OCI-LY1 (cell line): ENCODE measurements around the gene FNIP2.

Experiments used
- H2AFZ ChIP-seq: fragments of 200-600 bp; sonication (generic), shearing (Covaris generic); 2 replicates; pipeline ENCODE4 v1.6.0; 2014; ENCODE audit warnings: antibody characterized with exemption, mild to moderate bottlenecking, low read length
- H3F3A ChIP-seq: fragments of 200-600 bp; sonication (generic), shearing (Covaris generic); 2 replicates; pipeline ENCODE4 v1.6.0; 2014; ENCODE audit warnings: mild to moderate bottlenecking, antibody characterized with exemption, low read length, moderate library complexity; ENCODE audit not compliant: insufficient read depth
- H3K27ac ChIP-seq: fragments of 200-600 bp; sonication (generic); 2 replicates; pipeline ENCODE4 v1.5.1; 2014; ENCODE audit warnings: low read length, mixed run types, mild to moderate bottlenecking, low read depth; ENCODE audit not compliant: poor library complexity, severe bottlenecking
- H3K27me3 ChIP-seq: fragments of 200-600 bp; sonication (generic); 2 replicates; pipeline ENCODE4 v1.6.0; 2014; ENCODE audit warnings: antibody characterized with exemption, mild to moderate bottlenecking, low read length, moderate library complexity; ENCODE audit not compliant: insufficient read depth
- H3K36me3 ChIP-seq: fragments of 200-600 bp; sonication (generic); 2 replicates; pipeline ENCODE4 v1.6.1; 2014; ENCODE audit warnings: mild to moderate bottlenecking, antibody characterized with exemption, low read length, moderate library complexity, mixed read lengths; ENCODE audit not compliant: insufficient read depth
- H3K4me1 ChIP-seq: fragments of 200-600 bp; sonication (generic); 2 replicates; pipeline ENCODE4 v1.5.1; 2014; ENCODE audit warnings: mild to moderate bottlenecking, low read length, moderate library complexity; ENCODE audit not compliant: insufficient read depth, severe bottlenecking
- H3K4me2 ChIP-seq: fragments of 200-600 bp; sonication (generic), shearing (Covaris generic); 2 replicates; pipeline ENCODE4 v1.6.1; 2014; ENCODE audit warnings: low read length
- H3K4me3 ChIP-seq: fragments of 200-600 bp; sonication (generic); 2 replicates; pipeline ENCODE4 v1.5.1; 2014; ENCODE audit warnings: low read length, low read depth, mild to moderate bottlenecking, mixed read lengths; ENCODE audit not compliant: poor library complexity, severe bottlenecking
- H3K79me2 ChIP-seq: fragments of 200-600 bp; shearing (Covaris generic); 2 replicates; pipeline ENCODE4 v1.6.1; 2016; ENCODE audit warnings: mixed run types, low read length, mixed read lengths; ENCODE audit not compliant: insufficient read depth
- H3K9ac ChIP-seq: fragments of 200-600 bp; sonication (generic), shearing (Covaris generic); 2 replicates; pipeline ENCODE4 v1.6.1; 2014; ENCODE audit warnings: mild to moderate bottlenecking, low read length, mixed read lengths
- H3K9me2 ChIP-seq: fragments of 200-600 bp; sonication (generic), shearing (Covaris generic); 2 replicates; pipeline ENCODE4 v1.6.1; 2014; ENCODE audit warnings: low read depth, mild to moderate bottlenecking, low read length, mixed read lengths
- H3K9me3 ChIP-seq: fragments of 200-600 bp; shearing (Covaris generic); 2 replicates; pipeline ENCODE4 v1.6.1; 2014; ENCODE audit warnings: low read length, mixed read lengths
- H4K20me1 ChIP-seq: fragments of 200-600 bp; sonication (generic), shearing (Covaris generic); 2 replicates; pipeline ENCODE4 v1.6.0; 2016; ENCODE audit warnings: mild to moderate bottlenecking, low read length; ENCODE audit not compliant: insufficient read depth
- EZH2 ChIP-seq: fragments of 200-600 bp; sonication (generic), shearing (Covaris generic); IDR thresholded peaks from 2 replicates; pipeline ENCODE4 v1.8.0; 2017; ENCODE audit warnings: borderline replicate concordance, mixed run types, mild to moderate bottlenecking, antibody characterized with exemption, low read length, moderate library complexity, mixed read lengths
- TF ChIP-seq, protein P1 (sequence below): fragments of 200-600 bp; sonication (generic), shearing (Covaris generic); IDR thresholded peaks from 2 replicates; pipeline ENCODE4 v1.5.1; 2017; ENCODE audit warnings: mild to moderate bottlenecking, antibody characterized with exemption, low read length, moderate library complexity, mixed read lengths

Gene FNIP2

DNA sequence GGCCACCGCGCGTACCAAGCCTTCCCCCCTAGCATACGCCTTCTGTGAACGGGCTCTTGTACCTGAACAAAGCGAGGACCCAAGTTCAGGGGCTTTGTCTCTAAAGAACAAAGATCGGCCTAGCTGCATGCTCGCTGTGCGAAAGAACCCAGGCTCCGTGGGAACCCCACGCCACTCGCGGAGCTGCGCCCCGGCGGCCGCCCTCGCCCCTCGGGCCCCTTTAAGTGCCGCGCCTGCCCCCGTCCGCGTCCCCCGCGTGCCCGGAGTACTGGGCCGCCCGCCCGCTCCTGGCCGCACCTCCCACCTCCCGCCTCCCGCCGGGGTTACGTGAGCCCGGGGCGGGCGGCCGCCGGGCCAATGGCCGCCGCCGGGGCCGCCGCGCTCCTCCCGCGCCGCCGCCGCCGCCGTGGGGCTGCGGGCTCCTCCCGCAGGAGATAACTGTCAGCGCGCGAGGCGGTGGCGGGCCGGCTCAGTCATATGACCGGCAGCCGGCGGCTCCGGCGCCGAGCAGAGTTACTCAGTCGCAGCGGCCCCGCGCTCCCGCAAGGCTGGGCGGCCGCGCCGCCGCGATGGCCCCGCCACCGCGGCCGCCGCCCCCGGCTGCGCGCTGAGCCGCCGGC is at the start of gene FNIP2:
Gene FNIP2 (plus strand): TSS at position 472 of the 620 bp plus-strand sequence. CDS start 187 bp downstream, outside the sequence.
- no peaks in the 10 kb centered on the region for H3K36me3 ChIP-seq
- no peaks in the 10 kb centered on the region for H3F3A ChIP-seq
- H3K4me3 ChIP-seq: peak within 1 kb of the TSS; percentile 64
- no peaks in the 10 kb centered on the region for H3K9me3 ChIP-seq
- no peaks in the 10 kb centered on the region for H4K20me1 ChIP-seq
- TF ChIP-seq, protein P1, sequence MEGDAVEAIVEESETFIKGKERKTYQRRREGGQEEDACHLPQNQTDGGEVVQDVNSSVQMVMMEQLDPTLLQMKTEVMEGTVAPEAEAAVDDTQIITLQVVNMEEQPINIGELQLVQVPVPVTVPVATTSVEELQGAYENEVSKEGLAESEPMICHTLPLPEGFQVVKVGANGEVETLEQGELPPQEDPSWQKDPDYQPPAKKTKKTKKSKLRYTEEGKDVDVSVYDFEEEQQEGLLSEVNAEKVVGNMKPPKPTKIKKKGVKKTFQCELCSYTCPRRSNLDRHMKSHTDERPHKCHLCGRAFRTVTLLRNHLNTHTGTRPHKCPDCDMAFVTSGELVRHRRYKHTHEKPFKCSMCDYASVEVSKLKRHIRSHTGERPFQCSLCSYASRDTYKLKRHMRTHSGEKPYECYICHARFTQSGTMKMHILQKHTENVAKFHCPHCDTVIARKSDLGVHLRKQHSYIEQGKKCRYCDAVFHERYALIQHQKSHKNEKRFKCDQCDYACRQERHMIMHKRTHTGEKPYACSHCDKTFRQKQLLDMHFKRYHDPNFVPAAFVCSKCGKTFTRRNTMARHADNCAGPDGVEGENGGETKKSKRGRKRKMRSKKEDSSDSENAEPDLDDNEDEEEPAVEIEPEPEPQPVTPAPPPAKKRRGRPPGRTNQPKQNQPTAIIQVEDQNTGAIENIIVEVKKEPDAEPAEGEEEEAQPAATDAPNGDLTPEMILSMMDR: no peak
- TF ChIP-seq EZH2: no peak
- H3K79me2 ChIP-seq: no peaks in the 10 kb centered on the region
- peaks cover 13% of the 10 kb centered on the region for H3K4me1 ChIP-seq
- H2AFZ ChIP-seq: peak within 1 kb of the TSS; percentile 56; the same call in 1 of the 2 replicates
- no peak within 1 kb of the TSS for H3K27ac ChIP-seq
- 0 out of 2 replicates have a peak, but pooled peaks cover 4% of the 10 kb centered on the region for H3K27me3 ChIP-seq
- peak within 1 kb of the TSS; percentile 70 for H3K9ac ChIP-seq
- no peaks in the 10 kb centered on the region for H3K9me2 ChIP-seq
- peak within 1 kb of the TSS; percentile 83 for H3K4me2 ChIP-seq

DNA sequence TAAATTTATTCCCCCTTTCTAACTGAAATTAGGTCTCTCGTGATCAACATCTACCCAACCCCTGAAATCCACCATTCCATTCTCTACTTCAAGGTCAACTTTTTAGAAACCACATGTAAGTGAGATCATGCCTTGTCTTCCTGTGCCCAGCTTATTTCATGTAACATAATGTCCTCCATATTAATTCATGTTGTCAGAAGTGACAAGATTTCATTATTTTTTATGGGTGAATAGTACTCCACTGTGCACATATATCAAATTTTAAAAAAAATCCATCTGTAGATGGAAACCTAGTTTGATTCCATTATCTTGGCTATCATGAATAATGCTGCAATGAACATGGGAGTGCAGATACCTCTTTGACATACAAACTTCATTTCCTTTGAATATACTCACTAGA is 47.1 kb upstream of the FNIP2 start:
- Histone ChIP-seq H3K9me2 (no peaks in the 10 kb centered on the region), H3K79me2 (peaks cover 15% of the 10 kb centered on the region), H3K27me3 (no peaks in the 10 kb centered on the region), H3K9me3 (no peaks in the 10 kb centered on the region), H2AFZ (no peak overlapping the region), H3K4me2 (peak overlapping the region; percentile 84), H3K36me3 (peaks cover 39% of the 10 kb centered on the region), H3F3A (no peaks in the 10 kb centered on the region), H3K4me1 (peaks cover 16% of the 10 kb centered on the region), H3K9ac (no peak overlapping the region), H3K4me3 (peak overlapping the region; percentile 95), H3K27ac (no peak overlapping the region), H4K20me1 (no peaks in the 10 kb centered on the region)
- TF ChIP-seq EZH2: no peak
- TF ChIP-seq, protein P1: no peak

DNA sequence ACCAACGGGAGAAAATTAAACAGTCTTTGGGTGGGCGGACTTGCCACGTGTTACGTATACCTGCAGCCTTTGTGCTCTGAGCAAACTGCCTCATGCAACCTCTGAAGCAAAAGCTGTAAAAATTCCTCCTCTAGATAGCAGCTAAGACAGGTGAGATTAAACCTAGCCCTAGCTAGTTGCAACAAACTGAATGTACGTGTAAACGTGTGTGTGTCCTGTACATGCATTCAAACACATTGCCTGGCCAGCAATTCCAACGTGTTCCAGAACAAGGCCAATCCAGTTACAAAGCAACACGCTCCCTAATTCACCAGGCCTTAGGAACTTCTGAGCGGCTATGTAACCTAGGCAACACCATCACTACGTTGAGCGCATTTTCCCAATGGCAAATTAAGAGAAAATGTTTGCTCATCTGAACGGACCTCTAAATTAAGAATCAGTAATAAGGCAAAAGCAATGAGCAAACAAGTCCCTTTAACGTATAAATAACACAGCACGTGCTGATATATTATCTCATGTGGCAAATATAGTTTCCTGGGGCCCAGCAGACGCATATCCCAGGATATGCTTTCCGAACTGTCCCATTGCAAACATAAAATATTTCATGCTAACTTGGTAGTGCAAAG is 46.4 kb upstream of the FNIP2 start:
- H3K79me2 ChIP-seq: peaks cover 15% of the 10 kb centered on the region
- no peak overlapping the region for H3K27ac ChIP-seq
- peaks cover 33% of the 10 kb centered on the region for H3K36me3 ChIP-seq
- H3K9ac ChIP-seq: peak overlapping the region; percentile 90
- H3K4me3 ChIP-seq: peak overlapping the region; percentile 95
- peak overlapping the region; percentile 71 for H2AFZ ChIP-seq
- H3K27me3 ChIP-seq: no peaks in the 10 kb centered on the region
- H3K9me2 ChIP-seq: no peaks in the 10 kb centered on the region
- TF ChIP-seq, protein P1: no peak
- TF ChIP-seq EZH2: no peak
- no peaks in the 10 kb centered on the region for H4K20me1 ChIP-seq
- no peaks in the 10 kb centered on the region for H3F3A ChIP-seq
- H3K9me3 ChIP-seq: no peaks in the 10 kb centered on the region
- peaks cover 16% of the 10 kb centered on the region for H3K4me1 ChIP-seq
- H3K4me2 ChIP-seq: peak overlapping the region; percentile 84
